Activated T-cell treated with anti-CD3 and anti-CD28 coated beads for 24 hours (primary cell): ENCODE measurements around the gene ADAM12.

Source experiments
- DNase-seq: peaks from one replicate; pipeline ENCODE4 v3.0.0-alpha.2; 2020; ENCODE audit warnings: low read depth

The ADAM12 gene

DNA sequence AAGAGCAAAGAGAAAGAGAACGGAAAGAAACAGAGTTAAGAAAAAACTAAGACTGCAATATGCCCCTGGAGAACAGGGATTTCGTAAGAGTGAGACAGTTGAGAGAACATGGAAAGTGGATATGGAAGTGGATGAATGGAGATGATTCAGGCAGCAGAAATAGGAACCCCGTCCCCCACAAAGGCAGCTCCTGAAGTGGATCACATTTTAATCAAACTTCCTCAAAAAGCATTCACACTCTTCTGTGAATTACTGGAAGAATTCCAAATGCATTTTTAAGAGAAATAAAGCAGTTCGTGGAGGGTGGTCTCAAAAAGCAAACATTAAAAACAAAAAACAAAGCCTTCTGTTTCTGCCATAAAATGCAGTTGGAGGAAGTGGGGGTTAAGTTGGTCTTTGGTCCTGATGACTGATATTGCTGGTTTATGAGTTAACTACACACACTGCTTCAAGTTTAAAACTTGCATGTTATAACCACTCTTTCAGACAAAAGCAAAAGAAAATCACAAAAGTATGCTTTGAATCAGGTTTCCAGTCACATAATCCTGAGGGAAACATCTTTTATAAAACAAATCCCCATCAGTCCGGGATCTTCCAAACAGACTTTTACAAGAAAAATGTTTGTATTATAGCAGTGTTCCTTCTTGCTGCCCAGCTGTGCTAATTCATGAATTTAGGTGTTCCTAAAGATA lies 277.6 kb downstream of the ADAM12 start:
- DNase-seq = no peak

GRCh38 chr10:126109893-126110292 lies 278.4 kb downstream of the ADAM12 start:
- no peak for DNase-seq

- no peak for DNase-seq
These were observed 279.6 kb downstream of the ADAM12 start for GRCh38 chr10:126108693-126109092.

GRCh38 chr10:126104767-126105166 lies 283.5 kb downstream of the ADAM12 start:
- no peak for DNase-seq

DNA sequence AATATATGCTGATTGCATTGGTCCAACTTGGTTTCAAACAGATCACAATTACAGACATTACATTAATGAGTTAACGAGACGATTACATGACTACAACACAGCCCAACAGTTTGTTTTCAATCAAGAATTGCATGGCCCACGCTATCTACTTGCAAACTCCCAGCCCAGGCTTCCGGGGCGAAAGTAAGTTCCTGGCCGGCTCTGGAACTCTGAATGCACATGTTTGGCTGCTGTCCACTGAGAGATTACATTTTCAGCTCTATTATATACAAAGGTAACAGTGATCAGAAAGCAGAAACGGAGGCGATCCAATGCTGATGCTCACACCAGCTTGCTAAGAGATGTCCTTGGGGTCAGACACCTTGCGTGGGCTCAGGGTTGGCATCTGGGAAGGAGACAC lies 285.6 kb downstream of the ADAM12 start:
- DNase-seq = no peak

- DNase-seq = no peak
These were observed 286.5 kb downstream of the ADAM12 start for GRCh38 chr10:126101736-126102135.

DNA sequence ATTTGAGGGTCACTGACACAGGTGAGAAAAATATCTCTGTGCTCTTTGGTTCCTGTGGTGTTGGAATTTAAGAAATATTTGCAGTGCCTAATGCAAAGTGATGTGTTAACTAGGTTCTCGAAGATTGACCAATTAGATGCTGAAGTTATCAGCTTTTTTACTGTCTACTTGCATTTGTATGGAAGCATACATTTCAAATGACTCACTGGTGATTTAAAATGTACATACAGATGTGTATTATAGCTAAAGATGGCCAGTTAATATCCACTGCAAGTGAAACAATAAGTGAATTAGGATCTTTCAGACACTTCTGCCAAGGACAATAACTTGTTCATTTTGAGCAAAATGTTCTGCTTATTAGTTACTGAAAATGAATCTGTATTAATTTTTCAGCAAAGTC lies 287.0 kb downstream of the ADAM12 start:
- no peak for DNase-seq

GRCh38 chr10:126099366-126099765 lies 288.9 kb downstream of the ADAM12 start:
- no peak for DNase-seq

DNA sequence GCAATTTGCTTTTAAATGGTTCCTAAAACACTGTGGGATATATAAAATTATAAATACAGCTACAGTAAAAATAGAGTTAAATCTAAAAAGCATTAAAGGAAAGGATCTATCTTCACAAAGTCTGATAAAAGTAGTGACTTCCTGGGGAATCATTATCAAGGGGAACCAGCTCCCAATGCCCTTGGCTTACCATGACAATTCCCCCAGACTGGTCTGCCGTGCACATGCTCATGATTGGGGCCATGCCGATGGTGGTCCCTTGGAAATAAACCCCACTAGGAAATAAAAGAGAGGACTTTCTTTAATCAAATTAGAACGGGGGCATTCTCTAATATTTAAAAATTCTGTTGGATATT lies 290.1 kb downstream of the ADAM12 start:
- DNase-seq = no peak

- DNase-seq = no peak
These were observed 290.6 kb downstream of the ADAM12 start for GRCh38 chr10:126097558-126098225.

GRCh38 chr10:126094537-126094936 lies 293.7 kb downstream of the ADAM12 start:
- DNase-seq = no peak

GRCh38 chr10:126092366-126093215 lies 295.7 kb downstream of the ADAM12 start:
- DNase-seq = no peak

DNA sequence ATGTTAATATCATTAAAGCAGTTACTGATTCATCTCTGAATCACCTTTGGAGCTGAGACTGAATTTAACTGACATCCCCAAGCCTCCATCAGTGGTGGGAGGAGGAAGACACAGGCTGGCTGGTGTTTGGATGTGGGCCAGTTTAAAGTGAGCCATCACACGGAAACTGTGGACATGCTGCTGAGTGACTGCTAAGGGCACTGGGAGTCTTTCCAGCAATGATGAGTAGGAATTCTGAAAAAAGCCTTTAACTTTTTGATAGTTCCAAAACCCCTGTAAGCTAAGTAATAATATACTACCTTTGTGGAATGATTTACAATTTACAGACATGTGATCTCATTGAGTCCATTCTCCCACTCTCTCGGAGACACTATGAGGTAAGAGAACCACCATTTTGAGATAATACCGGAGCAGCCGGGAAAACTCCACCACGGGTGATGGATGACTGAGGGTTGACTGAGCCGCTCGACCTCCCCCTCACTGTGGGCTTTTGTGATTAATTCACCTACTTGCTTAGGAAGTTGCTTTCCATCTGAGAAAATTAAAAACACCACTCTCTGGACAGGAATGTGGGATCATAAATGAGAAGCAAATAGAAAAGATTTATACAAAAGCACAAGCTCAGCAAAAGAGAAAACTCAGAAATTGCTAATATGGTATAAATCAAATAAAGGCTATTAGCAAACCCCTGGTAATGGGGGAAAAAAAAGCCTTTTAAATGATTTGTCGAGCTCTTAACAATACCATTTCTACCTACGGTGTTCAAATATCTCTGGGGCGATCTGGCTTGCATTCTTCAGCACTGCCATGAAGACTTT lies 297.2 kb downstream of the ADAM12 start:
- DNase-seq = no peak

DNA sequence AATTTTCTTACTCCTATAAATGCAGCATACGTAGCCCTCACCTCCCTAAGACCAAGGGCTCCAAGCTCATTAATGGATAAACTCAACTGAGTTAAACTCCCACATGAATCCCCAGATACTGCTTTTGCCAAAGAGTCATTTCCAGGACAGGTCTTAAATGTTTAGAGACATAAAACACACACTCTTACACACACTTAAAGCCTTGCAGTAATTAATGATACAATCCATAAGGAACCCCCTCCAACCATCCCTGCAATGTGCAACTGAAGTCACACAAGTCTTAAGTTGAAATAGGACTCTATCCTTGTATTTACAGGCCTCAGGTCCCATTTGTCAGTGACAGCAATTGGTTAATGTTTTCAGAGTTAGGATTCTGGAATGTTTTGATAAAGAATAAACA lies 297.8 kb downstream of the ADAM12 start:
- DNase-seq = no peak

- DNase-seq = no peak
These were observed 300.3 kb downstream of the ADAM12 start for GRCh38 chr10:126087796-126088505.

- no peak for DNase-seq
These were observed 301.1 kb downstream of the ADAM12 start for GRCh38 chr10:126087153-126087680.

DNA sequence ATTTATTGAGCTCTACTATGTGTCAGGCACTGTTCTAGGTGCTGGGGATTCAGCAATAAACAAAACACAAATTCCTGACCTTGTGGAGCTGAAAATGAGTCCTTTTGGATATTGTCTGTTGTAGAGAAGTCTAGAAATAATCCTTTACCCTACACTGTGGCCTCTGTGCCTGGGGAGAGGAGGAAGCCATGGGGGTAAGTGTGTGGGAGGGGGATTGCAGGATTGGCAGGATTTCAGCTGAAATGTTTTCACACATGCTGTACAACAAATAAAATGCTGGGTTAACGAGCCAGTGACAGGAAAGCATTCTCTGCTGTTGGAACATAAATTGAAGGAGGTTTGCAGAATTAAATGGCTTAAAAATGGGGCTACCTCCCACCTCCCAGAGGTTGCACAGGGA lies 302.5 kb downstream of the ADAM12 start:
- no peak for DNase-seq

- DNase-seq = no peak
These were observed 303.9 kb downstream of the ADAM12 start for GRCh38 chr10:126084369-126084768.

GRCh38 chr10:126083009-126083408 lies 305.3 kb downstream of the ADAM12 start:
- DNase-seq = no peak

GRCh38 chr10:126081841-126082466 lies 306.3 kb downstream of the ADAM12 start:
- DNase-seq = no peak
